T-helper 2 cell (primary cell): Measurements from ENCODE around the gene LAYN.

ENCODE experiments used
- DNase-seq, 5 experiments: peaks; one replicate each; pipeline versions ENCODE4 v3.0.0 to v3.0.0-alpha.2; 2012 to 2022

LAYN gene

DNA sequence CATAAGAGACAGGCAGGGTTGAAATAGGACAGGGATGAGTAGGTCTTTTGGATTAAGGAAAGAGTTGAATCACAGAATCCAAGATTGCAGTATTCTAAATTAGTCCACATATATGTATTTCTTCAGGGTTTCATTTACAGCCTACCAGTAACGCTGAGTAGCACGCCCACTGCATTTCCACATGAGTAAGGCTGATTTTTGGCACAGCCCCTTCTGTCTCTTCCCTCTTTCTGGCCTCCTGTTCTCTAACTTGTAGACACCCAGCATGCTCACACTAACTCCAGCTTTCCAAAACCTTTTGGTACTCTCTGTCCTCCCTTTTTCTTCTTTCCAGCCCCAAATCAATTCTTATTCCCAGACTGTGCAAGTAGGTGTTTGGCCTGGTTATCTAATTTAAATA, 58.0 kb downstream of the LAYN start:
- DNase-seq, result no peak

DNA sequence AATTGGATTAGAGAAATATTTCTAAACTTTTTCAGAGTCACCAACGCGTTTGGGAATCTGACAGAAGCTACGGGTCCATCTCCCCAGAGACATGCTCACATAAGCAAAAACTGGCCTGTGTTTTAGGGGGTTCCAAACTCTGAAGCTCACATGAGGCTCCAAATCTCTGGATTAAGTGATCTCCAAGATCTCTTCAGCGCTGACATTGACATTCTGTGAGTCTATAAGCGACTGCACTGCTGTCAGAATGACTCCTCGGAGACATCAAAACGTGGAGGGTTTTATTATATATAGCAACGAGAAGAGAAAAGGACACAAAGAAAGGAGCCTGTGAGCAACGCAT, 61.1 kb downstream of the LAYN start:
- DNase-seq, result no peak

DNA sequence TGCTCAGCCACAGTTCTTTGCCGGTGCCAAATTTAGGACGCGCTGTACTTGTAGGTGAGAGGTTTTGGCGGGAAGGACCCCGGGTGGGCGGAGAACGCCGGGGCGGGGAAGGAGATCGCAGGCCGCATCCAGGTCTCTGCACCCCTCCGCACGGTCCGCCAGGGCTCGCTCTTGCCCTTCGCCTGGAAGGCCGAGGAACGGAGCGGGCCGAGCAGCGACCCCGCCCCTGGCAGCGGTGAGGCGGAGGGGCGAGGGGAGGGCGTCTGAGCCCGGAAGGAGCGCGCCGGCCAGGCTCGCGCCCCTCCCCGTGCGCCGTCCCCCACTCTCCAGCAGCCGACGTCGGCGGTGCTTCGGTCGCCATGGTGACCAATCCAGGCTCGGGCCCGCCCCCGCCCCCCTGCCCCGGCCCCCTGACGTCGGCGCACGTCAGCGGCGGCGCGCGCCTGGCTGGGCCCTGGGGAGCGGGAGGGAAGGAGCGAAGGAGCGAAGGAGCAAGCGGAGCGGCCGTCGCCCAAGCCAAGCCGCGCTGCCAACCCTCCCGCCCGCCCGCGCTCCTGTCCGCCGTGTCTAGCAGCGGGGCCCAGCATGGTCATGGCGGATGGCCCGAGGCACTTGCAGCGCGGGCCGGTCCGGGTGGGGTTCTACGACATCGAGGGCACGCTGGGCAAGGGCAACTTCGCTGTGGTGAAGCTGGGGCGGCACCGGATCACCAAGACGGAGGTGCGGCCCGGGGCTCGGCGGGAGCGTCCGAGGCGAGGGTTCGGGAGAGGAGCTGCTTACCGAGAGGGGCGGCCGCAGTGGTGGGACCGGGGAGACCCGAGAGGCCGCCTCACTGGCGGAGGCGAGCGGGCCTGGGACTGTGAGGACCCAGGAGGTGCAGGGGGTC, 61.7 kb downstream of the LAYN start, which contains the start of gene SIK2:
SIK2 (plus strand) TSS at position 471 of the 886 bp plus-strand sequence; CDS start at position 586, 115 bp downstream.
- DNase-seq, result peak; percentile 74 to 94 (median 86)

DNA sequence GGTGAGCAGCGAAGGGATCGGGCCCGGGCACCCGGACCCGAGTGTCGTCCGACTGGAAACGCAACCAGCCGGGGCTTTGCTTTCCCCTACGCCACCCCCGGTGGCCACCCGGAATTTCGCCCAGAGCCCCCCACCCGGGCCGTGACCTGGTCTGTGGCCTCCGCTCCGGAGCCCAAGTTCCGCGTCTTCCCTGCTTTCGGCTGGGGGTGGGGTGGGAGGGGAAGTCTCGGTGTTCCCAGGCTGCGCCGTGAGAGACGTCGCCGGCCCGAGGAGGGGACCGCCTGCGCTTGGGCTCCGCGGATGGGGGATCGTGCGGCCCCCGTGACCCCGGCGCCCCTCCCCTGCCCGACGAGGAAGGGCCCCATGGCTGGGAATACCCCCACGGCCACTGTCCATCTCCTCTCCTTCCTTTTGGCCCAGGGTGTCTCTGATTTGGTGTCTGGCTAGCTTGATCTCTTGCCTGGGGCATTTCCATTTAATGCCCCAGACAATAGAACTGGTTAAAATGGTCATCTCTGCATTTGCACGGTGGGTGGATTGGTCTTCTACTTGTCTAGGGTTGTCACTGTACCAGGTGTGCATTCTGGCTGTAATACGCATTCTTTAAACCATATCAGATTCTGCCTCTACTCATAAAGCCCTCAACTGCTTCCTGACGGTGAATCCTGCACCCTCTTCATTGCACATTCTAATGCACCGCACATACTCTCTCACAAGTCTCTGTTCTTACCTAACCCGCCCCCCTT, 62.5 kb downstream of the LAYN start:
- peak in 2 of 5 experiments; percentile 15 to 52 for DNase-seq

DNA sequence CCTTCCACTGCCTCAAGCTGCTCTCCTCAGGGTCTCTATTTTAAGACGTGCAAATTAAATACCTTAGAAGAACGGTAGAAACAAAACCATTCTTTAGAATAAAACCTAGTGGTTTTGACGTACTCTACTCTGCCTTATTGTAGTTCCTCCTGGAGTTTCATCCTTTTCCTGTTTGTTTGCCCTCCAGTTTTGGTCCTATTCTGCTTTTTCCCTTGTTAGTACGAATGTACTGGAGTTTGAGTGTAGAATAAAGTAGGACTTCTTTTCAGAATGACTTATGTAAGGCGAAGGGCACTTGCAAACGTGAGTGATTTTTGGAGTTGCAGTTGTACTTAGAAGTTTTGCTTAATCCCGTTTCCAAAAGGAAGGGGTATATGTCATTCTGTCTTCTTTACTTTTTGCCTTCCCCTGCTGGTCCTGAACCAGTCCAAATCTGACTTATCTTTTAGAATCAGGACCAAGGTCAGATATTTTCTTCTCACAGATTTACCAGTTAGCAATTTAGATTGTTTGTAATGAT, 63.2 kb downstream of the LAYN start:
- DNase-seq, result no peak

DNA sequence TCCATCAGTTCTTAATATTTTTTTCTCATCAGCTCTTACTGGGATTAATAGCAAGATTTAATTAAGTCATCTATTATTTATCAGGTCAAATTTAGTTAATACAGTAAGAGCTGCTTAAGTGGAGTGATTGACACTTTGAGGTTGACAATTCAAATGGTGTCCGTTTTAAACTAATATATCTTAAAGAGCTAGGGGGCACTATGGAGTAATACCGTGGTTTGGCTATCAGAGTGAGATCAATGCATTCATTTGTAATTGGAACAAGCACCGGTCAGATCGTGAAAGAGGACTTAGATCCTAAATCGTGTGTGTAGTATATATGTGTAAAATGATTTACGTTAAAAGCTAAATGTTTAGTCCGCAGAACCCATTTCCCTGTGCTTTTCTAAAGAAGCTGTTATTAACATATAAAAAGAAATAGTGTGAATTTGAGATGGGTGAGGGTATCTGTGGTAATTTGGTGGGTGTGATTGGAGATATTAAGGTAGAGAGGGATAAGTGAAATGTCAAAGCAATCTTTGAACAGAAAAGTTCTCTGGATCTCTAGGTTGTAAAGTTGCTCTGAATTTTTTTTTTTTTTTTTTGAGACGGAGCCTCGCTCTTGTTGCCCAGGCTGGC, 64.0 kb downstream of the LAYN start:
- peak in 2 of 5 experiments; percentile 15 to 53 for DNase-seq

DNA sequence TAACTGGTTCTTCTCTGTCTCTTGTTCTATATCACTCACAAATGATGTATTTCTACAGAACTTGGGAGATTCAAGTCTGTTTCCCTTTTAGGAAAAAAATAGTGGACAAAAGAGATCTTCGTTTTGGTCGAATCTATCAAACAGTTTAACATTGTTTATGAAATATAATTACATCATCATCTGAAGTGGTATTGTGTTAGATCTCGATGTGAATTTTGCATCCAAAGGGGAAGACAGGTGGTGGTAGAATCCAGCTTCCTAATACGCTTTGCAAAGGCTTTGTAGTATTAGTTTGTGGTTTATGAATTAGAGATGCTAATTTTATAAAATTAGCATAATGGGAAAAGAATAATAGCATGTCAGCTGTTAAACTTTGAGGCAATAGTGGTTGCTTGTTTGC, 65.2 kb downstream of the LAYN start:
- no peak for DNase-seq

DNA sequence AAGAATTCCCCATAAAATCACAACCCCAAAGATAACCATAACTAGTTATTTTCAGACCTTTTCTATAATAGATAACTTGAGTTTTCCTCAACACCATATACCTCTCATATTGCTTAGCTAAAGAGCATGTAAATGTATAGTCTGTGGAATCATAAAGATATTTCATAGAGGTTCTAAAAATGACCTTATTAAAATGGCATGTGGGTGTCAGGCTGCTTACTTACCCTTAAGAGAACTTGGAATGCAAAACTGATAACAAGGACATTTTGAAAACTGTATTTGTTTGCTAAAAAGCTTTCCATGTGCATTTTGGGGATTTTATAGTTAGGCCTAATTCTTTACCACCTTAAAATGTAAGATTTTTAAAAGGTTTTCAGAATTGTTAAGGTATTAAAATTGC, 66.5 kb downstream of the LAYN start:
- no peak for DNase-seq

DNA sequence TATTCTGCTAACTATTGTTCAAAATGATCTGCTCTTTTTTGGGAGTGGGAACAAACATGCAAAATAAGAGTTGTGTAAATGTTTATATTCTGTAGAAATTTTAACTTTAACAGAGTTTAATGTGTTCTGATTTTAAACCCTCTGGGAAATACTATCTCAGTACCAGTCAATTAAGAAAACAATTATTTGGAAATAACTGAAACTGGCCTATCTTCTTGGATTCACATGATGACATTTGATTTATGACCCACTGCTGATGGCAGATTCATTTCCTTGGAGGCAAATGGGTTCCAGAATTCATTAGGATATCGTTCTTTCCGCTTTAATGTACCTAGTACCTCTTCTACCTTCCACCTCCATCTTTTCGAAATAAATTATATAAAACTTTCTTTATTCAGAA, 67.2 kb downstream of the LAYN start:
- DNase-seq, result no peak
